Transverse colon (tissue), 3 donors: ENCODE results near the gene CDH11.

ENCODE experiments used
- POLR2A ChIP-seq: fragments of 450-650 bp; IDR thresholded peaks from one replicate; pipeline ENCODE4 v1.6.1; 2016; ENCODE audit warnings: antibody characterized with exemption, mild to moderate bottlenecking, moderate library complexity
- TF ChIP-seq, protein P1 (sequence below), 5 experiments: fragments of 200-600 bp in 3 of 5; fragments of 450-650 bp in 2 of 5; sonication (generic) in 3 of 5; IDR thresholded peaks; 1 replicate in 2 of 5; 2 replicates in 3 of 5; pipeline ENCODE4 v1.5.1; 2016 to 2017; ENCODE audit warnings: antibody characterized with exemption in 5 of 5, inconsistent platforms in 3 of 5, mild to moderate bottlenecking in 2 of 5, moderate library complexity in 1 of 5

GRCh38 chr16:65054457-65054856 lies 67.4 kb downstream of the CDH11 start:
- no peak for TF ChIP-seq POLR2A
- TF ChIP-seq, protein P1, sequence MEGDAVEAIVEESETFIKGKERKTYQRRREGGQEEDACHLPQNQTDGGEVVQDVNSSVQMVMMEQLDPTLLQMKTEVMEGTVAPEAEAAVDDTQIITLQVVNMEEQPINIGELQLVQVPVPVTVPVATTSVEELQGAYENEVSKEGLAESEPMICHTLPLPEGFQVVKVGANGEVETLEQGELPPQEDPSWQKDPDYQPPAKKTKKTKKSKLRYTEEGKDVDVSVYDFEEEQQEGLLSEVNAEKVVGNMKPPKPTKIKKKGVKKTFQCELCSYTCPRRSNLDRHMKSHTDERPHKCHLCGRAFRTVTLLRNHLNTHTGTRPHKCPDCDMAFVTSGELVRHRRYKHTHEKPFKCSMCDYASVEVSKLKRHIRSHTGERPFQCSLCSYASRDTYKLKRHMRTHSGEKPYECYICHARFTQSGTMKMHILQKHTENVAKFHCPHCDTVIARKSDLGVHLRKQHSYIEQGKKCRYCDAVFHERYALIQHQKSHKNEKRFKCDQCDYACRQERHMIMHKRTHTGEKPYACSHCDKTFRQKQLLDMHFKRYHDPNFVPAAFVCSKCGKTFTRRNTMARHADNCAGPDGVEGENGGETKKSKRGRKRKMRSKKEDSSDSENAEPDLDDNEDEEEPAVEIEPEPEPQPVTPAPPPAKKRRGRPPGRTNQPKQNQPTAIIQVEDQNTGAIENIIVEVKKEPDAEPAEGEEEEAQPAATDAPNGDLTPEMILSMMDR (IDR thresholded peaks at IDR 0.05): no peak
